K562 (cell line): ENCODE data around the gene SEPHS2. TPM values are rescaled to one million over a fixed set of nuclear protein-coding genes. Genes with fewer than 3 reads are reported as not detected.

Experiments used
- ATAC-seq: fragments of 200-7000 bp; cut with Tn5 transposase; 3 replicates; pipeline ENCODE4 v1.9.1; 2020; ENCODE audit warnings: moderate library complexity
- BruUV-seq: library from RNA; stranded (reverse); fragments of 400-500 nt; replicated peaks from 2 replicates; lab custom pipeline; 2021; lab: Mats Ljungman, UMichigan
- CTCF ChIA-PET: fragments of 300-600 bp; formaldehyde crosslinking; extraction: SDS; loops from one replicate; lab custom pipeline; 2021; ENCODE audit warnings: low intra/inter-chr PET ratio; lab: Yijun Ruan, JAX
- POLR2A ChIA-PET: fragments of 300-600, 350-650 bp; sonication (Branson Sonifier 250); formaldehyde crosslinking; extraction: SDS; loops from one replicate; lab custom pipeline; 2021; ENCODE audit warnings: antibody characterized with exemption, inconsistent platforms; lab: Yijun Ruan, JAX
- DNase-seq, 4 experiments: peaks; one replicate each; pipeline versions ENCODE4 v3.0.0 to v3.0.0-alpha.2; 2011 to 2018; ENCODE audit warnings: low spot score in 3 of 4, mixed read lengths in 3 of 4; ENCODE audit errors: extremely low read depth in 1 of 4
- FAIRE-seq: peaks from 2 replicates; lab custom pipeline; 2011; peaks lifted over from hg19 to GRCh38; lab: Jason Lieb, UNC
- H2AFZ ChIP-seq: 2 replicates; pipeline ENCODE4 v1.6.0; 2011; ENCODE audit warnings: low read depth, low read length, control low read depth, inconsistent platforms
- H3K27ac ChIP-seq: fragments of 200-600 bp; 3 replicates; pipeline ENCODE4 v1.8.0; 2011; ENCODE audit warnings: low read depth, mild to moderate bottlenecking, control low read depth, inconsistent platforms, low read length, moderate library complexity, mixed read lengths; ENCODE audit errors: extremely low read depth
- H3K27me3 ChIP-seq, 2 experiments: fragments of 300-600 bp in 1 of 2; 2 replicates in 1 of 2; 3 replicates in 1 of 2; pipeline versions ENCODE4 v1.6.0 to v1.8.0; 2011; ENCODE audit warnings: inconsistent platforms in 2 of 2, low read length in 2 of 2, mild to moderate bottlenecking in 1 of 2, mixed read lengths in 1 of 2, moderate library complexity in 1 of 2; ENCODE audit not compliant: control insufficient read depth in 2 of 2, insufficient read depth in 2 of 2
- H3K36me3 ChIP-seq: fragments of 300-600 bp; 3 replicates; pipeline ENCODE4 v1.8.0; 2011; ENCODE audit warnings: mild to moderate bottlenecking, low read length, inconsistent platforms; ENCODE audit not compliant: control insufficient read depth, insufficient read depth
- H3K4me1 ChIP-seq, 2 experiments: fragments of 200-600 bp in 1 of 2; replicated peaks in 1 of 2; 2 replicates in 1 of 2; 3 replicates in 1 of 2; pipeline versions ENCODE4 v1.5.1 to v1.8.0; 2011; ENCODE audit warnings: inconsistent platforms in 2 of 2, low read length in 2 of 2, mild to moderate bottlenecking in 1 of 2, mixed read lengths in 1 of 2, moderate library complexity in 1 of 2; ENCODE audit not compliant: control insufficient read depth in 2 of 2, insufficient read depth in 2 of 2
- H3K4me2 ChIP-seq: 2 replicates; pipeline ENCODE4 v1.6.1; 2011; ENCODE audit warnings: low read length, control low read depth, inconsistent platforms, mixed read lengths; ENCODE audit not compliant: insufficient read depth
- H3K4me3 ChIP-seq: fragments of 200-600 bp; sonication (generic), shearing (Covaris generic); 2 replicates; pipeline ENCODE4 v1.5.1; 2016; ENCODE audit warnings: control low read depth, inconsistent platforms
- H3K79me2 ChIP-seq: fragments of 200-600 bp; 3 replicates; pipeline ENCODE4 v1.8.0; 2011; ENCODE audit warnings: low read length, inconsistent platforms; ENCODE audit not compliant: control insufficient read depth, insufficient read depth
- H3K9ac ChIP-seq, 2 experiments: 2 replicates each; pipeline versions ENCODE4 v1.6.0 to v1.6.1; 2011; ENCODE audit warnings: low read depth in 2 of 2, low read length in 2 of 2, control low read depth in 1 of 2, inconsistent platforms in 1 of 2, mild to moderate bottlenecking in 1 of 2, mixed read lengths in 1 of 2; ENCODE audit not compliant: insufficient read depth in 1 of 2
- H3K9me1 ChIP-seq: one replicate; pipeline ENCODE4 v1.6.0; 2011; ENCODE audit warnings: inconsistent platforms, mild to moderate bottlenecking, low read length, moderate library complexity; ENCODE audit not compliant: control insufficient read depth, insufficient read depth
- H3K9me3 ChIP-seq: replicated peaks from 2 replicates; pipeline ENCODE4 v1.5.1; 2011; ENCODE audit warnings: low read depth, low read length, inconsistent platforms; ENCODE audit not compliant: control insufficient read depth, insufficient read depth
- H4K20me1 ChIP-seq: replicated peaks from 2 replicates; pipeline ENCODE4 v1.6.1; 2011; ENCODE audit warnings: low read length, inconsistent platforms, mixed read lengths; ENCODE audit not compliant: control insufficient read depth, insufficient read depth
- BCOR ChIP-seq: fragments of 450-650 bp; IDR thresholded peaks from 2 replicates; pipeline ENCODE4 v1.6.1; 2016
- BRD9 ChIP-seq: fragments of 450-650 bp; IDR thresholded peaks from 2 replicates; pipeline ENCODE4 v1.6.1; 2018; ENCODE audit warnings: low read depth; ENCODE audit not compliant: partially characterized antibody
- CEBPB ChIP-seq: fragments of 450-650 bp; IDR thresholded peaks from 2 replicates; pipeline ENCODE4 v1.6.1; 2016; ENCODE audit warnings: missing genetic modification characterization, missing compliant biosample characterization
- CTBP1 ChIP-seq: fragments of 450-650 bp; IDR thresholded peaks from 2 replicates; pipeline ENCODE4 v1.6.1; 2016; ENCODE audit warnings: borderline replicate concordance
- DPF2 ChIP-seq: fragments of 450-650 bp; IDR thresholded peaks from 2 replicates; pipeline ENCODE4 v1.6.1; 2016
- ETS2 ChIP-seq: IDR thresholded peaks from 2 replicates; pipeline ENCODE4 v1.6.1; 2016; ENCODE audit warnings: borderline replicate concordance, missing genetic modification characterization, mild to moderate bottlenecking, moderate library complexity, missing compliant biosample characterization; ENCODE audit not compliant: poor library complexity, severe bottlenecking
- HDAC8 ChIP-seq: fragments of 450-650 bp; IDR thresholded peaks from 2 replicates; pipeline ENCODE4 v1.6.1; 2016; ENCODE audit warnings: mild to moderate bottlenecking, missing genetic modification characterization, moderate library complexity, missing compliant biosample characterization
- HINFP ChIP-seq: fragments of 450-650 bp; conservative IDR thresholded peaks from 2 replicates; pipeline ENCODE4 v1.6.1; 2016; ENCODE audit warnings: missing genetic modification characterization, low read depth, mild to moderate bottlenecking, control low read depth, missing compliant biosample characterization
- JUND ChIP-seq, 2 experiments: IDR thresholded peaks; 2 replicates in 1 of 2; 3 replicates in 1 of 2; pipeline ENCODE4 v1.6.1; 2011; ENCODE audit warnings: borderline replicate concordance in 2 of 2, low read depth in 2 of 2, low read length in 2 of 2, improper control_type of control experiment in 1 of 2, missing biosample characterization in 1 of 2, missing genetic modification characterization in 1 of 2, missing genetic modification reagents in 1 of 2
- MLLT1 ChIP-seq, 2 experiments: fragments of 450-650 bp; IDR thresholded peaks; 2 replicates each; pipeline ENCODE4 v1.6.1; 2016
- PHF20 ChIP-seq: fragments of 450-650 bp; IDR thresholded peaks from 2 replicates; pipeline ENCODE4 v1.6.1; 2018; ENCODE audit not compliant: partially characterized antibody
- ZNF175 ChIP-seq: fragments of 200-800 bp; sonication (Bioruptor generic); IDR thresholded peaks from 2 replicates; pipeline ENCODE4 v1.6.1; 2016; ENCODE audit warnings: low read depth, mild to moderate bottlenecking, missing genetic modification characterization, missing compliant biosample characterization
- ZNF395 ChIP-seq: fragments of 200-800 bp; sonication (Bioruptor generic); IDR thresholded peaks from 2 replicates; pipeline ENCODE4 v1.6.1; 2017; ENCODE audit warnings: missing genetic modification characterization, missing compliant biosample characterization
- WGBS: fragments of 100-300 bp; shearing (Covaris generic); methylation state at CpG from one replicate; pipeline ENCODE4 v1.1.6; 2016; ENCODE audit warnings: low coverage, mixed read lengths; ENCODE audit not compliant: insufficient coverage; ENCODE audit errors: missing lambda C conversion rate; 5-methylcytosine and 5-hydroxymethylcytosine counted together
- in situ Hi-C: fragments of 300-500 bp; cut with MboI; formaldehyde crosslinking; loops from 4 replicates; pipeline ENCODE4 v1.15.0; 2018; ENCODE audit warnings: inconsistent platforms, mixed read lengths
- intact Hi-C: fragments of 100-400 bp; cut with micrococcal nuclease; formaldehyde crosslinking; loops from 2 replicates; pipeline ENCODE4 v1.14.2; 2022
- polyA plus RNA-seq, 8 experiments: library from polyadenylated mRNA; depleted of rRNA in 4 of 8; stranded (reverse) in 5 of 8; unstranded in 3 of 8; fragments of >200 nt; fragmentation: Nextera tagmentation in 2 of 8; fragmentation: Illumina TruSeq in 1 of 8; extraction: Ambion mirVana in 2 of 8; extraction: Trizol in 1 of 8; gene quantifications; 2 replicates each; pipeline versions ENCODE4 v1.2.1 to v1.2.3, GENCODE V29; 2011 to 2014; ENCODE audit warnings: inconsistent platforms in 1 of 8, missing spikeins in 1 of 8
- total RNA-seq, 7 experiments: library from RNA; depleted of rRNA in 6 of 7; stranded (reverse); fragments of >200 nt in 6 of 7; fragmentation: Illumina TruSeq in 2 of 7; extraction: Trizol in 2 of 7; gene quantifications; 2 replicates each; pipeline versions ENCODE4 v1.2.1 to v1.2.3, GENCODE V29; 2011 to 2021; ENCODE audit warnings: low replicate concordance in 1 of 7

Gene SEPHS2
- total and polyA plus RNA-seq, 9 of the 15 experiments (the other 6 are each of a cell fraction or from before 2014, with no cell fraction given) = 20.9 to 90.6 (median 43.4) TPM

DNA sequence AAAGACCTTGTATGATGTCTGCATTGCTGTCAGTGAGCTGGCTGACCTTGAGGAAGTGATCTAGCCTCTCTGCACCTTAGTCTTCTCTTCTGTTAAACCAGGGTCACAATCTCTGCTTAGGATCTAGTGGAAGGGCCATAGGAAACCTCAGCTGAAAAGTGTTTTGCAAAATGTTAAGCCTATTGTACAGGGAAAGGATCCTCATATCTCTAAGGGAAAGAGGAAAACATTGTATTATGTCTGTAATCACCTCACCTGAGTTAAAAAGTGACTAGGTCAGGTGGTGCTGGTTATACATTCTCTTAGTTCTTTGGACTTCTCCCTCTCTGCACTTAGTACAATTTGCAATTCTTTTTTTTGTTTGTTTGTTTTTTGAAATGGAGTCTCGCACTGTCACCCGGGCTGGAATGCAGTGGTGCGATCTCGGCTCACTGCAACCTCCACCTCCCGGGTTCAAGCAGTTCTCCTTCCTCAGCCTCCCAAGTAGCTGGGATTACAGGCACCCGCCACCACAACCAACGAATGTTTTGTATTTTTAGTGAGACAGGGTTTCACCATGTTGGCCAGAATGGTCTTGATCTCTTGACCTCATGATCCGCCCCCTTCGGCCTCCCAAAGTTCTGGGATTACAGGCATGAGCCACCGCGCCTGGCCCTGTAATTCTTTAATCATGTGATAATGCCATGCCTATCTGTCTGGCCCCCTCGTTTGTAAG is 2.0 kb upstream of the SEPHS2 start (continued):
- TF ChIP-seq CEBPB (tag) = no peak

DNA sequence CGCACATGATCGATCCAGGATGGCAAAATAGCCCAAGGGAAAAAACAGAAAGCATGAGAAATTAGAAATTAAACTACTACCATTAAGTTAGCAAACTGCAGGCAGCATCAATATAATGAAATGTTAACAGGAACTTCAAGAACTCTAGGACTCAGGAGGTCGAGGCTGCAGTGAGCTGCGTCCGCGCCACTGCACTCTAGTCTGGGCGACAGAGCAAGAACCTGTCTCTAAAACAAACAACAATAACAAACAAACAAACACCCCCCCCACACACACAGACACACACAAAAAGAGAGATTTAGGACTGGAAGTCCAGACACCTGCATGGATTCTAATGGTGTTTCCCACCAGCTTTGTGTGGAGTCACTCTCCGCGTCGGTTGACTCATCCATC is 525 bp upstream of the SEPHS2 start:
- CTCF ChIA-PET = interaction anchor here (0.5 to 0.8 kb wide), 2 partner anchors 98 to 184 kb away, joined by 3 read pairs; no protein-coding TSS in a partner anchor
- no peaks in the 10 kb centered on the region for H3K9me3 ChIP-seq
- H3K9ac ChIP-seq = peak overlapping the region; percentile 93 to 97; a peak in 3 of 4 replicates
- peak overlapping the region; percentile 82 for H3K4me3 ChIP-seq
- no peaks in the 10 kb centered on the region for H3K27me3 ChIP-seq
- no peak for DNase-seq
- peak overlapping the region; percentile 96 for H3K27ac ChIP-seq
- intact Hi-C loops = loop anchor here (2.0 kb wide), 1 partner anchor 89 kb away; the partner anchor contains the start of gene ZNF747
- peaks cover 23% of the 10 kb centered on the region for H3K36me3 ChIP-seq
- H3K4me2 ChIP-seq = peak overlapping the region; percentile 100
- H3K79me2 ChIP-seq = peaks cover 33% of the 10 kb centered on the region
- peak overlapping the region; percentile 98 for H2AFZ ChIP-seq
- ATAC-seq = no peak
- H4K20me1 ChIP-seq = 0 out of 2 replicates have a peak, but pooled peaks cover 7% of the 10 kb centered on the region
- peaks cover 6 to 13% of the 10 kb centered on the region in 2 experiments; a peak in 3 of 5 replicates for H3K4me1 ChIP-seq
- peak; percentile 15 for FAIRE-seq
- POLR2A ChIA-PET = interaction anchor here (0.8 to 2.2 kb wide), 7 partner anchors 11 to 162 kb away, joined by 3 to 7 read pairs (median 4); no protein-coding TSS in a partner anchor
- H3K9me1 ChIP-seq = no peaks in the 10 kb centered on the region
- in situ Hi-C loops = no loop called here
- 85% methylated on average over 10 of the region's 10 CpGs for WGBS
- BruUV-seq = TSS peak; percentile 89
- TF ChIP-seq BRD9 = peak; percentile 4
- no peak for TF ChIP-seq BCOR
- 0 out of 2 replicates have a peak, but pooled peaks have one; percentile 6 for TF ChIP-seq ZNF395 (CRISPR knock-in tag)
- 0 out of 2 replicates have a peak, but pooled peaks have one; percentile 10 for TF ChIP-seq DPF2
- TF ChIP-seq MLLT1 (IDR thresholded peaks at IDR 0.05) = peak in 1 of 2 experiments; percentile 91; a peak in 2 of 4 replicates
- TF ChIP-seq ZNF175 (CRISPR knock-in tag) = peak; percentile 66; the same call in 1 of the 2 replicates
- 0 out of 2 replicates have a peak, but pooled peaks have one; percentile 7 for TF ChIP-seq HINFP (tag)
- no peak for TF ChIP-seq PHF20
- no peak for TF ChIP-seq JUND (IDR thresholded peaks at IDR 0.05; ENCODE audit: borderline replicate concordance, low read depth, low read length)
- no peak for TF ChIP-seq JUND (tag; IDR thresholded peaks at IDR 0.05; ENCODE audit: borderline replicate concordance, low read depth, low read length)
- TF ChIP-seq HDAC8 (tag) = no peak
- TF ChIP-seq CTBP1 = no peak
- no peak for TF ChIP-seq ETS2 (tag)
